ENCODE data around the gene TLCD4. TPM values are rescaled to one million over a fixed set of nuclear protein-coding genes. Genes with fewer than 3 reads are reported as not detected.
"Not testable (repeated sequence)": the region's sequence is repeated elsewhere in the genome, so short reads cannot be mapped to it uniquely, and the experiment has no call there.

Gene TLCD4
- total RNA-seq, 1 experiment from 2014 or later, result 1.1 TPM

- Histone ChIP-seq H3K36me3 (no peaks in the 10 kb centered on the region), H3K9me3 (no peaks in the 10 kb centered on the region), H3K4me3 (no peak overlapping the region), H3K27me3 (peaks cover 3% of the 10 kb centered on the region; the same call in 1 of the 2 replicates)
- no peak for DNase-seq
Observed at GRCh38 chr1:95122151-95122697, 5.1 kb downstream of the TLCD4 start.

- DNase-seq, result no peak
- Histone ChIP-seq H3K27me3 (no peaks in the 10 kb centered on the region), H3K36me3 (no peaks in the 10 kb centered on the region), H3K9me3 (no peaks in the 10 kb centered on the region), H3K4me3 (no peak overlapping the region)
Observed at GRCh38 chr1:95124342-95124741, 7.2 kb downstream of the TLCD4 start.

DNA sequence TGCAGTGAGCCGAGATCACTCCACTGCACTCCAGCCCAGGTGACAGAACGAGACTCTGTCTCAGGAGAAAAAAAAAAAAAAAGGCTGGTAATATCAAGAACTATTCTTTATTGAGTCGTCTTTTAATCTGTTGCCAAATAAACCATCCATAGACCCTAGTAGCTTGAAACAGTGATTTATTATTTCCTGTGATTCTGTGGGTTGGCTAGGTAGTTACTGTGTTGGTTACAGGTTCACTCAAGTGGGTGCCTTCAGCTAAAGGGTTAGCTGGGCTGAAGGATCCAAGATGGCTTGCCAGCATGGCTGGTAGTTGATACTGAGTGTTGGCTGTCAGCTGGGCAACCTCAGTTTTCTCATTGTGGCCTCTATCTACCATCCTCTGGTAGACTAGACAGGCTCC is 9.2 kb downstream of the TLCD4 start:
- Histone ChIP-seq H3K4me3 (no peak overlapping the region), H3K27me3 (no peaks in the 10 kb centered on the region), H3K9me3 (no peaks in the 10 kb centered on the region), H3K36me3 (no peaks in the 10 kb centered on the region)
- DNase-seq, result no peak

DNA sequence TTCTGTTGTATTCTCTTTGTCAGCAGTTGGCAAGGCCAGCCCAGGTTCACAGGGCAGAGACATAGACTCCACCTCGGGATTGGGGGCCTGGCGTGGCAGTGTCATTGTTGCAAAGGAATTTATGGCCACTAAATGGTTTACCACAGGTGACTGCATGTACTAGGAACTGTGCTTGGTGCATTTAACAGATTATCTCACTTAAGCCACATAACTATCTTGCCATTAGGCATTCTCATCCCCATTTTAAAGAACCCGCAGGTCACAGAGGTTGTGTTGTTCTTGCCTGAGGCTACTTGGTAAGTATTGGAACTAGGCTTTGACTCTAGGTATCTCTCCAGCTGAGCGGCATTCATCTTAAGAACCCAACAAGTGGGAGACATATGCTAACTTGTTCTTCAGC is 9.7 kb downstream of the TLCD4 start:
- no peak for DNase-seq
- Histone ChIP-seq H3K36me3 (no peaks in the 10 kb centered on the region), H3K9me3 (no peaks in the 10 kb centered on the region), H3K27me3 (no peaks in the 10 kb centered on the region), H3K4me3 (no peak overlapping the region)

DNA sequence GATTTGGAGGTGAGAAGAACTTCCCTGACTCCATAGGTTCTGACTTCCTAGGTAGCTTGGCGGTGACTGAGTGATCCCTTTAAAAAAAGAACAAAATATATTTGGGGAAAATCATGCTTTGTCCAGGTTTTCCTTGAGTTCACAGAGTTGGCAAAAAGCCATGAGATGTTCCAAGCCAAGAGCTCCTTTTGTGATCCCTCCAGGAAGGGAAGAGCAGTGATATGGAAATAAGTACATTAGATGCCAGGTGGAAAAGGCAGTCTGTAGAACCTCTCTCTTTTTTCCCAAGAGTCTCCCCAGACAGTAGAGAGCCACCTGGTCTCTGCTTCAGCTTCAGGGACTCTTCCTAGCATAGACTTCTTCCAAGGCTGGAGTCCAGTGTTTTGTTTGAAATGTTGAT is 10.2 kb downstream of the TLCD4 start:
- no peaks in the 10 kb centered on the region for H3K36me3 ChIP-seq

GRCh38 chr1:95132762-95133161 is 15.6 kb downstream of the TLCD4 start:
- DNase-seq, result no peak
- Histone ChIP-seq H3K4me3 (no peak overlapping the region), H3K36me3 (no peaks in the 10 kb centered on the region), H3K27me3 (no peaks in the 10 kb centered on the region), H3K9me3 (no peaks in the 10 kb centered on the region)

More for the DNA sequence above, 10.2 kb downstream of the TLCD4 start:
- DNase-seq, result no peak
- no peaks in the 10 kb centered on the region for H3K9me3 ChIP-seq
- no peaks in the 10 kb centered on the region for H3K27me3 ChIP-seq
- no peak overlapping the region for H3K4me3 ChIP-seq

DNA sequence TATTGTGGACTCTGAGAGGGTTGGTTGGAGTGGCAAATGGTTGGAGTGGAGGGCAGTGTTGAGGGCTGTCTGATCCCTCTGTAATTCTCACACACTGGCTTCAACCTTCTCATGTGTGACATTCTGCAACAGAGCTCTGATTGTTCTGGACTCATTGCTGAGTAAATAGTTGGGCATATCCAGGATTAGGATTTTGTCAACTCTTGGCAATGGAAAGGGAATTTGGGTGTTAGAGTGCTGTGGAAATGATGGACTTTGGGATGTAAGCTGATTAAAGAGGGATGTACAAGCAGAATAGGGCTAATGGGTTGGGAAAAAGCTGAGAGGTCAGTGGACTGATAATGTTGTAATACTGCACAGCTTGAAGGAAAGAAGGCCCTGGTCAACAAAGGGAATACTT is 16.5 kb downstream of the TLCD4 start:
- H3K27me3 ChIP-seq, result no peaks in the 10 kb centered on the region
- H3K4me3 ChIP-seq, result no peak overlapping the region
- H3K9me3 ChIP-seq, result no peaks in the 10 kb centered on the region
- H3K36me3 ChIP-seq, result no peaks in the 10 kb centered on the region
- DNase-seq, result no peak

- no peak for DNase-seq
- no peak overlapping the region for H3K4me3 ChIP-seq
- H3K9me3 ChIP-seq, result no peaks in the 10 kb centered on the region
- H3K27me3 ChIP-seq, result no peaks in the 10 kb centered on the region
- no peaks in the 10 kb centered on the region for H3K36me3 ChIP-seq
Observed at GRCh38 chr1:95138223-95138622, 21.1 kb downstream of the TLCD4 start.

DNA sequence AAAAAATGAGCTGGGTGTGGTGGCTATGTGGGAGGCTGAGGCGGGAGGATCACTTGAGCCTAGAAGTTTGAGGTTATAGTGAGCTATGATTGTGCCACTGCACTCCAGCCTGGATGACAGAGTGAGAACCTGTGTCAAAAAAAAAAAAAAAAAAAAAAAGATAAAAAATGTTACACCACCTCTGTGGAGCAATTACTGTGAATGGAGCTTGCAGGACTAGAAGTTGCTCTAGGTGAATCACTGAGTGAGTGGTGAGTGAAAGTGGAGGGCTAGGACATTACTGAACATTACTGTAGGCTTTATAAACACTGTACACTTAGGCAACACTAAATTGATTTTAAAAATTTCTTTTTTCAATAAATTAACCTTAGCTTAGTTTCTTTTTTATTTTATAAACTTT is 21.9 kb downstream of the TLCD4 start:
- no peaks in the 10 kb centered on the region for H3K36me3 ChIP-seq
- H3K27me3 ChIP-seq, result no peaks in the 10 kb centered on the region
- DNase-seq, result no peak
- H3K9me3 ChIP-seq, result no peaks in the 10 kb centered on the region
- no peak overlapping the region for H3K4me3 ChIP-seq

- no peaks in the 10 kb centered on the region for H3K9me3 ChIP-seq
- DNase-seq, result no peak
- H3K27me3 ChIP-seq, result no peaks in the 10 kb centered on the region
- H3K4me3 ChIP-seq, result no peak overlapping the region
- no peaks in the 10 kb centered on the region for H3K36me3 ChIP-seq
Observed at GRCh38 chr1:95140791-95141190, 23.6 kb downstream of the TLCD4 start.

DNA sequence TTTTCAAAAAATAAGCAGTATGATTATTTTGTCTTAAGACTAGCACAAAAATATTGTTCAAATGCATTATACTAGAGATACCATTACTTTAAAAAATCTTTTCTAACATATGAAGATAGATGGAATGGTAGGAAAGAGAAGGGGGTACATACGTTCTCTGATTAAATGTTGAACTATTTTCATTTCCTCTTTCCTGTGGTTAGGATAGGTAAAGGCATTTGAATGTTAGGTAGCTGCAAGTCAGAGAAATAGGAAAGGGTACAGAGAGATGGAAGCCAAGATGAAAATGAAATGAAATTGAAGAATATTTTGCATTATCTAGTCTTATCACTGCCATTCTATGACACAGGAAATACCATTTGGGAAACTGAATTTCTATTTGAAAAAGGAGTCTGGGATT is 28.3 kb downstream of the TLCD4 start:
- H3K9me3 ChIP-seq, result no peaks in the 10 kb centered on the region
- no peak overlapping the region for H3K4me3 ChIP-seq
- DNase-seq, result no peak
- H3K27me3 ChIP-seq, result no peaks in the 10 kb centered on the region
- no peaks in the 10 kb centered on the region for H3K36me3 ChIP-seq

DNA sequence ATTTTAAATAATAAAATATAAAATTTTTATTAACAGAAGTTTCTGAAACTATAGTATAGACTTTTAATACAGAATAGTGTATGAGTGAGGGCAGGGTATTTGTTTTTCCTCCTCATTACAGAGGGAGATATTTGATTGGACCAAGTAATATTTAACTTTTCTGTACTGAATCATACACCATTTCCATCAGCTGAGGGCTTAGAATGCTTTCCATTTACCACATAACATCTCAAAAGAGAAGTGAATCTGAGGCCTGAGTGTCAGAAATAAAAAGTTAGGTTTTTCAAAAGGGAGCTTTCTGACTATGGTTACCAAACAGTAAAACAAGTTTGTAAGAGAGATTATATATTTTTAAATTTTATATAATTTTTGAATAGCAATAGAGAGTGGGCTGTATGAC is 29.5 kb downstream of the TLCD4 start:
- DNase-seq, result no peak
- H3K27me3 ChIP-seq, result no peaks in the 10 kb centered on the region
- H3K9me3 ChIP-seq, result no peaks in the 10 kb centered on the region
- no peak overlapping the region for H3K4me3 ChIP-seq
- H3K36me3 ChIP-seq, result no peaks in the 10 kb centered on the region

GRCh38 chr1:95154096-95154495 is 36.9 kb downstream of the TLCD4 start:
- DNase-seq, result no peak
- no peaks in the 10 kb centered on the region for H3K27me3 ChIP-seq
- no peak overlapping the region for H3K4me3 ChIP-seq
- no peaks in the 10 kb centered on the region for H3K36me3 ChIP-seq
- H3K9me3 ChIP-seq, result no peaks in the 10 kb centered on the region

GRCh38 chr1:95165569-95165968 is 48.4 kb downstream of the TLCD4 start:
- not testable (repeated sequence) for H3K4me3 ChIP-seq, H3K36me3 ChIP-seq, H3K9me3 ChIP-seq, DNase-seq, H3K27me3 ChIP-seq

Other genes with a start within 250 kb of the TLCD4 start
- 129 and 169 TPM in 2 replicates for gene CNN3, start 190.2 kb upstream of the TLCD4 start, total RNA-seq (2014; rRNA removed; shearing (Covaris generic); ENCODE audit: low replicate concordance)
- 3.2 and 4.4 TPM in 2 replicates for gene ALG14, start 44.4 kb upstream of the TLCD4 start, total RNA-seq (2014; rRNA removed; shearing (Covaris generic); ENCODE audit: low replicate concordance)
- 12.0 and 25.7 TPM in 2 replicates for gene RWDD3, start 116.9 kb downstream of the TLCD4 start, total RNA-seq (2014; rRNA removed; shearing (Covaris generic); ENCODE audit: low replicate concordance)